SKM-1 (cell line): ENCODE measurements around the gene PYROXD2.

Experiments used
- DNase-seq: peaks from one replicate; lab custom pipeline; 2025; ENCODE audit not compliant: unreplicated experiment; lab: John Stamatoyannopoulos, UW

The PYROXD2 gene

DNA sequence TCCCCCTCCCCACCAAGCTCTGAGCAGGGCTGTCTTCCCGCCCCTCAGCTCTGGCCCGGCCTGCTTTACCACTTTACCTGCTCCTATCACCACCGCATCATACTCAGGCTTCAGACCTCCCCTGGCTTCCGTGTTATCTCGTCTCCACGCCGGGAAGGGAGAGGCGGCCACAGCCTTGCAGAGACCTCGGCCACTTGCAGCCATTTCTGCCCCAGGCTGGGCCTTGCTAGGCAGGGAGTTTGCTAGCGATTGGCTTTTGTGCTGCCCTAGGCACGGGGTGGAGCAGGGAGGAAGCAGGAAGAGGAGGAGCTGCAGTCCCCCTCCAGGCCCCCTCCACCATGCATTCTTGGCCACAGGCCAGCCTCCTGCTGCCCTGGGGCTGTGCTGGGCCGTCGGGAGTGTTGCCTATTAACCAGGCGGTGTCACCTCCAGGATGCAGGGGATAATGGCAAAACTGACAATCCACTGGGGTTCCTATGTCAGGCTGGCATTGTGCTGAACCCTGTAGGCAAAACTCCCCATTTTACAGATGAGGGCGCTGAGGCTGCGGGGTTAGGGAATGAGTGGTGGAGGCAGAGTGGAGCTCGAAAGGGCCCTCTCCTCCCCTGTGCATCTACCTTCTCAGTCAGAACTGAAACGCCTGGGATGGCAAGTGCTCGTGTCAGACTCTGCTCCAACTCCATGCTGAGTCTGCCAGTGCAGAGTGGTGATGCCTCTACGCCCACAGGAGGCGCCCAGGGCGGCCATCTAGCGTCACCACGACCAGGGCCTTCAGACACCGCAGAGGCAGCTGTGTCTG is at the start of gene PYROXD2:
TSS of gene PYROXD2 (minus strand) at position 251 of the 799 bp plus-strand sequence. CDS start at position 204, 47 bp downstream.
- DNase-seq = no peak

GRCh38 chr10:98463976-98464754 is 49.2 kb upstream of the PYROXD2 start:
- no peak for DNase-seq

GRCh38 chr10:98463016-98463415 is 48.0 kb upstream of the PYROXD2 start:
- no peak for DNase-seq

- no peak for DNase-seq
These were observed 46.5 kb upstream of the PYROXD2 start for GRCh38 chr10:98461500-98461842.

DNA sequence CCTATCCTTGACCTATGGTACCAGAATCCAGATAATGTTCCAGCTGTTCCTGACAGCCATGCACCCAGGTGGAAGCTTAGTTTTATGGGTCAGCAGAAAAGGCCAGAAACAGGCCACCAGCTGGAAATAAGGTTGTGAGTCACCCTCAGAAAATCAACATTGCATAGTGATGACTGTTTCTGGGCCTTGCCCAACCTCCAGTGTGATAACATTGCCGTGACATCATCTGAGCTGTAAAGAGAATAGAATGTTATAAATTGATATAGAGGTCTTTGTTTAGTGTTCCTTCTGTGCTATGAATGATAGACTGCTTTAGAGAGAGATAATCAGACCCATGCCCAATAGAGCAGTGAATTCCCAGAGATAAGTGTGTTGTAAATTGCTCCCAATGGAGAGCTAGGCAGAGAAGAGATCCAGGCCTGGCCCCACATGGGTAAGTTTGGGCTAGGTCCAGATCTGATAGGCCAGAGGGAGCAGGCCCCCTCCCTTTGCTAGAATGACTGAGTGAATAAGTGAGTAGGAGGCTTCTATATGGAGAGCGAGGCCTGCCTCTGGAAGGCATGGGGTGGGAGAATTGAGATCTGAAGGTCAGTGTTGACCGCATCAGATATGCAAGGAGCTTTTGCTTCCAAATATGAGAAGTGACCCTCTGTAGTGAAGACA is 46.0 kb upstream of the PYROXD2 start:
- no peak for DNase-seq

DNA sequence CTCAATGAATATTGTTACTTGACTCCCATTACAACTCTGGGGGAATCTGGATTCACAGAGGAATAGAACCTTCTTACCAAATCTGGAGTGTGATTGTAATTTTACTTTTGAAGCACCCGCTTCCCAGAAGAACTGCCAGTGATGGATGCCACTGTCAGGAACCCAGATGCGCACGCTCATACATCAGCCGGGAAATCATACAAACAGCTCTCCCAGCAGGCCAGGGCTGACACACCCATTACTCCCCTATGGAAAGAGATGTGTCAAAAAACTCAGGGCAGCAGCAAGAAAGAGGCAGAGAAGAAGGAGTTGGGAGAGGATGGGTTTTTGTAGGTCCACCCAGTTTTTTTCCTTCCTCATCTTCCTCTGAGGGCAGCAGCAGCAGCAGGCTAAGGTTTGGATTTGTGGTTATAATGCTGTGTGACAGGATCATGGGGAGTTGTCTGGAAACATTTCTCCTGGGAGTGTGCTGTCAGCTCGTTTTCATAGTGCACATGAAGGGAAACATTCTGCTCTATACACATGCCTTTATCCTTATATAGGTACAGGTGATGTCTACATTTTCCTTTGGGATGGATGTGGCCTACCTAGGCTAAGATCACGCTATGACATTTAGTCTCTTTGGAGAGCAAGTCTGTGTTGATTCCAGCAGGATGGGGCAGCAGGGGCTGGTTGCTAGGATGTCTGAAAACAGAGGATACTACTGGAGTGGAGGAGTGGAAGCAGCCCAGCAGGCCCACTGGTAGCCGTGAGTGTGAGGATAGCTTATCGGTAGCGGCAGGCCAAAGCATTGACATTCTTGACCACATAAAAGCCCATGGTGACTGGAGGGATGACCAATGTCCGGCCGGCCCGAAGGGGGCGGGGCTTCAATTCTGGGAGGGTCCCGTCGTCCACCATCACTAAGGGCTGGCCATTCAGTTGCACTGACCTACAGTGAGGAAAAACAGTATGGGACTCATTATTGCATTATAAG is 44.1 kb upstream of the PYROXD2 start:
- DNase-seq = no peak

GRCh38 chr10:98457721-98458120 is 42.7 kb upstream of the PYROXD2 start:
- DNase-seq = no peak

GRCh38 chr10:98456686-98457482 is 41.9 kb upstream of the PYROXD2 start:
- no peak for DNase-seq

DNA sequence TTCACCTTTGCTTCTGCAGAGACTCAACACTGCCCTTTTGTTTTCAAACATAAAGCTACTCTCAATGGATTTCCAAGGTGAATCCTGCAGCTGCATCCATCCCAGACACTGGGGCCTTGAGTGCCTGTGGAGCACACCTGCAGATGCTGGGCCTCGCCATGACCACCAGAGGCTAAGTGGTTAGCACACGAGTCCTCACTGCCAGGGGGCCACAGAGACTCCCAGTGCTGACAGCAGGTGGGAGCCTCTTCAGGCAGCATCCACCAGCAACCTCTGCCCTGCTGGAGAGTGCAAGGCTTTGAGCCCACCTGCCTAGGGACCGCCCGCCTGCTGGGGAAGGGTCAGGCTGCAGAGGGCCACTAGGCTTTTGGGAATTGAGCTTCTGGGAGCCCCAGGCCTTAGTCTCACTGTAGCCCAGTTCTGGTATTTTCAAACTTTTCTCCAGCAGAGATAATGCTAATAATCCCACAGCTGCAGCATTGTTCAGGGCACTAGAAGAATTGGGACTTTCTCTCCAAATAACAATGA is 41.1 kb upstream of the PYROXD2 start:
- DNase-seq = no peak

DNA sequence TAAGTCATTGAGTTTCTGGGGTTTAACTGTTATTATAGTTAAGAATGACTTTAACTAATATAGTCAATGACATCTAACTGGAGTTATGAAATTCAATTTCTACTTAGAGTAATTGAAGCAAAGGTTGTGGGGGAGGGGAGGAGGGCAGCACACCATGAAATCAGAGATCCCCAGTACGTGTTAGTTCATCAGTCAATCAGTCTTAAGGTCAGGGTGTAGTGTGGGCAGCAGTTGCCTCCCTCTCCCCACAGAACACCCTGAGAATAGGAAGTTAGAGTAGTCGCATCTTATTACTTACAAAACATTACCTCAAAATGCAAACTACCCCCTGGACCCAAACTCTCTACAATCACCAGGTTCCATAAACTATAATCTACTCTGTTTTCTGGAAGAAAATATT is 38.7 kb upstream of the PYROXD2 start:
- DNase-seq = no peak

- DNase-seq = no peak
These were observed 35.6 kb upstream of the PYROXD2 start for GRCh38 chr10:98450618-98451017.

DNA sequence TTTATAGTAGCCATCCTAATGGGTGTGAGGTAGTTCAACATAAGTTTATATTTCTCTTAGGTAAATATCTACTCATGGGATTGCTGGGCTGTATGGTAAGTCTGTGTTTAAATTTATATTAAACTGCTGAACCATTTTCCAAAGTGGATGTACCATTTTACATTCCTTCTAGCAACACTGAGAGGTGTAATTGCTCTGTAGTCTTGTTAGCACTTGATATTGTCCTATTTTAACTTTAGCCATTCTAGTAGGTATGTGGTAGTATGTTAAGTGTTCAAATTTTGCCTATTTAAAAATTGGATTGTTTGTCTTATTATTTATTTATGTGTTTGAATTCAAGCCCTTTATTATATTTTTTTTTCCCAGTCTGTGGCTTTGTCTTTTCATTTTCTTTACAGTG is 34.3 kb upstream of the PYROXD2 start:
- no peak for DNase-seq

- peak; percentile 64 for DNase-seq
These were observed 31.8 kb upstream of the PYROXD2 start, which contains the start of gene HPS1 for GRCh38 chr10:98446661-98447221. Gene HPS1, minus strand, starts transcription at chr10:98446935. Its CDS starts 3,695 bp downstream, at chr10:98443240.

DNA sequence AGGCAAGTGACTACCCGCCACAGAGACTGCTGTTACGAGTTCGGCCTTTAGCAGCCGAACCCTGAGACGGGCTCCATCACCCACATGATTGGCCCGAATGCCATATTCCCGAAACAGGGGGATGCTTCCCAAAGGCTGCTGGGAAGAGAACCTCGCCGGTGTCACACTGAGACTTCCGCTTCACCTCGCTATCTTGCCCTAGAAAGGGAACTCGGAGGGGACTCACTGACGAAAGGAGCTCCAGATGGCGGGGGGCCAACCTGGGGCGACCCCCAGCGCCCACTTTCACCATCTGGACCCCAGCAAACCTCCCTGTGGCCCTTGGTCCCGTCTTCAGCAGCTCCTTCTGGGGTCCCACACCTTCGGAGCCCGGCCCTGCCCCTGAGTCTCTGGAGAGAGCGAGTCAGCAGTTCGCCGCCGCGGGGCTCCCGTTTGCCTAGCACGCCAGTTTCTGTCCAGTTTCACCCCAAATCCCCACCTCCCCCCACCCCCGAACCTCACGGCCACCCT is 31.2 kb upstream of the PYROXD2 start:
- no peak for DNase-seq

DNA sequence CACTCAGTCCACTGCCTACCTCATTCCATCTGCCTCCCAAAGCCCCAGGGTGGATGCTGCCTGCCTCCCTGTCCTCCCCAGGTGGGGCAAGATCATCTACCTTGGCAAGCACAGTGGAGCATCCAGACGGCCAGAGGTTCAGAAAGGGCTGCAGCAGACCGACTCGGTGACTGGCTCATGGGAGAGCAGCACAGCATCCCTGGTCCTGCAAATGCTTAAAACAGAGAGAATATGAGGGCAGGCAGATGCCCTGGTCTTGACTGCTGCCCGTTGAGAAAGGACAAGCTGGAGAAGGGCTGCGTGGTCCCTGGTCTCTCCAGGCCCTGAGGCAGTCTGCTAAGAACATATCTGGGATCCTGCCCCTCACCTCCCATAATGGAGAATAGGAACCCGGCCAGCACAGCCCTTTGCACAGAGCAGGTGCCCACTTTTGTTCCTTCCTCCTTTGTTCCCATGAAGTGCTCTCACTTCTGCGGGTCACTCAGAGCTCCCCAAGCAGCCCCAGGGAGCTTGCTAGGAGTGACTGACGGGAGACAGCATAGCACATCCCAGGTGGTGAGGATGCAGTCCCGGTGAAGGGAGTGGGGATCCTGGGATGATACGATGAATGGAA is 30.3 kb upstream of the PYROXD2 start:
- DNase-seq = no peak

GRCh38 chr10:98444314-98445006 is 29.5 kb upstream of the PYROXD2 start:
- no peak for DNase-seq

DNA sequence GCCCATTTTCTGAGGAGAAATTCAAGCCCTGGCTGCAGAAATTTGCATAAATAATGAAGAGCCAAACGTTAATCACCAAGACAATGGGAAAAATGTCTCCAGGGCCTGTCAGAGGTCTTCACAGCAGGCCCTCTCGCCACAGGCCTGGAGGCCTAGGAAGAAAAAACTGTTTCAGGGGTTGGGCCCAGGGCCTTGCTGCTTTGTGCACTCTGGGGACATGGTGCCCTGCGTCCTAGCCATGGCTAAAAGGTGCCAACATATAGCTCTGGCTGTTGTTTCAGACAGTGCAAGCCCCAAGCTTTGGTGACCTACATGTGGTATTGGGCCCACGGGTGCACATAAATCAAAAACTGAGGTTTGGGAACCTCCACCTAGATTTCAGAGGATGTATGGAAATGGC is 23.7 kb upstream of the PYROXD2 start:
- DNase-seq = no peak

DNA sequence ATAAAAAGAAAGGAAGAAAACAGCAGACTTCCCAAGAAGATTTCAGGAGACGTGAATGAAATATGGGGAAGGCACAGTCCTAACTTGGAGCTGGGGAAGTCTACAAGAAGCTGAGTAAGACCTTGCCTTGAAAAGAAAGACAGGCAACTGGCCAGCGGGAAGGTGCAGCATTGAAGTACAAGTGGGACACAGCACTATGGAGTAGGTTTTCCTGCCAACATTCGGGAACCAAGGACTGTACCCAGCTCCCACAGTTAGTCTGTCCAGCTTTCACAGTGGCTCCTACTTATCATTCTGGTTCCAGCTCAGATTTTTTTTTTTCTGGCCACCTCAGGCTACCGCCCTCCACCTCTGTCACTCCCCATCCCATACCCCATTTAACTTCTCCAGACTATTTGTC is 21.7 kb upstream of the PYROXD2 start:
- no peak for DNase-seq
